ENCODE measurements around the gene CA9. TPM values are rescaled to one million over a fixed set of nuclear protein-coding genes. Genes with fewer than 3 reads are reported as not detected.

The CA9 gene
- total and polyA plus RNA-seq, 12 donors: 0.20 to 13.2 (median 0.62) TPM; not detected in 6

DNA sequence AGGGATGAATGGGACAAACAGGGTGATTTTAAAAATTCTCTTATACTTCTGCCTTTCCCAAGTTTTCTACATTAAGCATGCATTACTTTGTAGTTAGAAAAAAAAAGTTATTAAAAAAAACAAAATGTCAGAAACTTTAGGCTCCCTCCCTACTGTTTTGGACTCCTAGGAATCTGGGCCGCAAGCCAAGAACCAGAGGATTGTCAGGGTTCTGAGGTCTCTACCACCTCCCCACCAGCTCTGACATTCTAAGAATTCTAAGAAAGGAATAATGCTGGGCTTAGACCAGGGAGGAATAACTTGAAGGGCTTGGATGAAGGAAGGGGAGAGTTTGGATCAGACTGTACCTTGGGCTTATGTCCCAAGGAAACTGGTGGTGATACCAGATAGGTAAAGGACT lies 7.7 kb upstream of the CA9 start:
- ATAC-seq (no peak), DNase-seq (no peak)
- WGBS, 2 donors: 70 to 71% methylated on average over 1 of the region's 1 CpG
- intact Hi-C loops (cut with DNase I): loop anchor here in 2 of 10 donors (10.0 kb wide), 1 partner anchor 59 kb away; no protein-coding TSS in a partner anchor
- H3K27ac ChIP-seq: no peak overlapping the region
- H3K36me3 ChIP-seq: peaks cover 0 to 16% (median 0%) of the 10 kb centered on the region in 9 donors
- no peaks in the 10 kb centered on the region for H3K9me3 ChIP-seq
- H3K4me1 ChIP-seq: peaks cover 0 to 38% (median 22%) of the 10 kb centered on the region in 9 donors
- no peak for TF ChIP-seq CTCF (IDR thresholded peaks at IDR 0.05)
- no peaks in the 10 kb centered on the region for H3K27me3 ChIP-seq
- no peak overlapping the region for H3K4me3 ChIP-seq

- Histone ChIP-seq H3K4me1 (peaks cover 0 to 33% (median 18%) of the 10 kb centered on the region in 9 donors), H3K27ac (no peak overlapping the region), H3K9me3 (no peaks in the 10 kb centered on the region), H3K27me3 (no peaks in the 10 kb centered on the region), H3K36me3 (peaks cover 0 to 11% (median 0%) of the 10 kb centered on the region in 9 donors), H3K4me3 (no peak overlapping the region)
- TF ChIP-seq CTCF (IDR thresholded peaks at IDR 0.05): no peak
- intact Hi-C loops (cut with DNase I): loop anchor here in 2 of 10 donors (10.0 kb wide), 1 partner anchor 58 kb away; no protein-coding TSS in a partner anchor
- no peak for DNase-seq
- 92% methylated on average over 5 of the region's 5 CpGs for WGBS, 2 donors
- no peak for ATAC-seq
These were observed 7.2 kb upstream of the CA9 start for GRCh38 chr9:35666549-35666948.

DNA sequence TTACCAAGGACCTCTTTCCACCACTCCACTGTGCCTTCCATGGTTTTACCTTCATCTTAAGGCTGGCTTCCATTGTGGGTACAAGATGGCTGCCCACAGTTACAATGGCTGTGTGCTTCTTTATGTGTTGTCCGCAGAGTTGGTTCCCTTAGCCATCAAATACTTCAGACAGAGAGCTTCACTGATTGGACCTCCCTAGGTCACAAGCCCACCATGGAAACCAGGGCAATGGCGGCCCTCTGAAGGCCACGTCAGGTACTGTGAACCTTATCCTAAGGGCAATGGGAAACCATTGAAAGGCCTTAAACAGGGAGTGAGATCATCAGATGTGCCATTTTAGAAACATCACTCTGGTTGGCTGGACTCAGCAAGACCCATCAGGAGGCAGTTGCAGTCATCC lies 5.8 kb upstream of the CA9 start:
- no peaks in the 10 kb centered on the region for H3K9me3 ChIP-seq
- H3K4me3 ChIP-seq: no peak overlapping the region
- ATAC-seq (no peak), DNase-seq (no peak)
- intact Hi-C loops (cut with DNase I): loop anchor here in 2 of 10 donors (10.0 kb wide), 1 partner anchor 57 kb away; no protein-coding TSS in a partner anchor
- WGBS, 2 donors: 96 to 99% methylated on average over 3 of the region's 3 CpGs
- TF ChIP-seq CTCF (IDR thresholded peaks at IDR 0.05): no peak
- no peaks in the 10 kb centered on the region for H3K27me3 ChIP-seq
- H3K27ac ChIP-seq: no peak overlapping the region
- peaks cover 0 to 21% (median 15%) of the 10 kb centered on the region in 9 donors for H3K4me1 ChIP-seq
- H3K36me3 ChIP-seq: no peaks in the 10 kb centered on the region

DNA sequence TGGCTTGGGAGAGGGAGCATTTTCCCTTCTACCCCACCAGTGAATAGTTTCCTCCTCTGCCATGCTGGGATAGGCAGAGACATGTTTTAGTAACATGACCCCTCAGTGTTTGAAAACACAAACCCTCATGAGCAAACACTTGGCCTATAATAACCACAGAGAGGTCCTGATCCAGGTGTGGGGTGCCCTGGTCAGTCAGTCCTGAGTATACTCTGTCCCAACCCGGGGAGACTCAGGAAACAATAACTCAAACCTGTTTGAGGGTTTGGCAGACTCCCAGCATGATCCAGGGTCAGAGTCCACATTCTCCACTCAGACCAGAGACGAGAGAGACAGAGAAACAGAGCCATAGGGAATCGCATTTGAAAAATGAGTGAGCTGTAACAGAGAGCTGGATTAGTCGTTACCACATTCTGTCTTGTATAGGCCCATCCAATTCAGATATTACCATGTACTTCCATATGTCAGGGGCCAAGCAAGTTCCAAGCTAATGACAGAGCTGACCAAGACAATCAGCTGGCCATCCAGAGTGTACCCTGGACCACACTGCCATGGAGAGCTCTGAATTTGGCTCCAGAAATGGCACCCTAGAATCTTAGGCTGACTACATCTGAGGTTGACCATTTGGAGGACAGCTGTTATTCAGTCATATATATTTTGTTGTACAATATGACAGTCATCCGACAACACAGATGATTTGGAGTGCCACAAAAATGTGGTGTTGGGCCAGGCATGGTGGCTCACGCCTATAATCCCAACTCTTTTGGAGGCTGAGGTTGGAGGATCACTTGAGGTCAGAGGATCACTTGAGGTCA lies 4.2 kb upstream of the CA9 start:
- 73% methylated on average over 6 of the region's 6 CpGs for whole genome bisulfite sequencing, 2 donors
- H3K4me3 ChIP-seq: no peak overlapping the region
- intact Hi-C loops (cut with DNase I): loop anchor here in 2 of 10 donors (10.0 kb wide), 1 partner anchor 55 kb away; no protein-coding TSS in a partner anchor
- ATAC-seq: no peak
- no peaks in the 10 kb centered on the region for H3K27me3 ChIP-seq
- no peak for DNase-seq
- H3K9me3 ChIP-seq: no peaks in the 10 kb centered on the region
- no peaks in the 10 kb centered on the region for H3K36me3 ChIP-seq
- TF ChIP-seq CTCF (IDR thresholded peaks at IDR 0.05): no peak
- H3K4me1 ChIP-seq: peaks cover 0 to 25% (median 15%) of the 10 kb centered on the region in 9 donors
- no peak overlapping the region for H3K27ac ChIP-seq

All from heart right ventricle (tissue), 16 donors.